Karpas-422 (cell line): ENCODE data around the gene HOXD13. TPM values are rescaled to one million over a fixed set of nuclear protein-coding genes. Genes with fewer than 3 reads are reported as not detected.

ENCODE experiments used
- DNase-seq: peaks from one replicate; pipeline ENCODE4 v3.0.0-alpha.2; 2015
- H2AFZ ChIP-seq: fragments of 200-600 bp; sonication (generic); 2 replicates; pipeline ENCODE4 v1.6.1; 2014; ENCODE audit warnings: antibody characterized with exemption, low read length, mixed read lengths
- H3K27ac ChIP-seq: fragments of 200-600 bp; sonication (generic); 2 replicates; pipeline ENCODE4 v1.5.1; 2014; ENCODE audit warnings: mild to moderate bottlenecking, low read length, moderate library complexity
- H3K27me3 ChIP-seq: fragments of 200-600 bp; sonication (generic); 2 replicates; pipeline ENCODE4 v1.6.1; 2014; ENCODE audit warnings: low read length, mixed read lengths
- H3K36me3 ChIP-seq: fragments of 200-600 bp; sonication (generic); 2 replicates; pipeline ENCODE4 v1.6.1; 2014; ENCODE audit warnings: low read length, mixed read lengths; ENCODE audit not compliant: insufficient read depth
- H3K4me1 ChIP-seq: fragments of 200-600 bp; sonication (generic); 2 replicates; pipeline ENCODE4 v1.6.1; 2014; ENCODE audit warnings: mild to moderate bottlenecking, low read length, mixed read lengths
- H3K4me2 ChIP-seq: fragments of 200-600 bp; sonication (generic); 2 replicates; pipeline ENCODE4 v1.6.1; 2014; ENCODE audit warnings: low read length, low read depth, mild to moderate bottlenecking; ENCODE audit not compliant: poor library complexity, severe bottlenecking
- H3K4me3 ChIP-seq: fragments of 200-600 bp; sonication (generic); 2 replicates; pipeline ENCODE4 v1.5.1; 2014; ENCODE audit warnings: mild to moderate bottlenecking, antibody characterized with exemption, low read length, mixed read lengths
- H3K79me2 ChIP-seq: fragments of 200-600 bp; sonication (generic); 2 replicates; pipeline ENCODE4 v1.6.1; 2014; ENCODE audit warnings: mild to moderate bottlenecking, low read length, mixed read lengths
- H3K9ac ChIP-seq: fragments of 200-600 bp; sonication (generic); 2 replicates; pipeline ENCODE4 v1.6.0; 2014; ENCODE audit warnings: low read length
- H3K9me2 ChIP-seq: fragments of 200-600 bp; sonication (generic), shearing (Covaris generic); replicated peaks from 2 replicates; pipeline ENCODE4 v1.6.0; 2014; ENCODE audit warnings: mild to moderate bottlenecking, low read length, moderate library complexity; ENCODE audit not compliant: insufficient read depth
- H3K9me3 ChIP-seq: fragments of 300-700, 200-600 bp; sonication (generic); 2 replicates; pipeline ENCODE4 v1.6.1; 2014; ENCODE audit warnings: low read length, mixed read lengths
- H4K20me1 ChIP-seq: fragments of 200-600 bp; sonication (generic); 2 replicates; pipeline ENCODE4 v1.6.1; 2014; ENCODE audit warnings: mild to moderate bottlenecking, antibody characterized with exemption, low read length, low read depth; ENCODE audit not compliant: insufficient read depth
- total RNA-seq: library from RNA; depleted of rRNA; stranded (reverse); fragments of >200 nt; shearing (Covaris generic); gene quantifications from 2 replicates; pipeline ENCODE4 v1.2.3, GENCODE V29; 2014; ENCODE audit warnings: low replicate concordance

The HOXD13 gene
- total RNA-seq, 1 experiment from 2014 or later, result not detected

DNA sequence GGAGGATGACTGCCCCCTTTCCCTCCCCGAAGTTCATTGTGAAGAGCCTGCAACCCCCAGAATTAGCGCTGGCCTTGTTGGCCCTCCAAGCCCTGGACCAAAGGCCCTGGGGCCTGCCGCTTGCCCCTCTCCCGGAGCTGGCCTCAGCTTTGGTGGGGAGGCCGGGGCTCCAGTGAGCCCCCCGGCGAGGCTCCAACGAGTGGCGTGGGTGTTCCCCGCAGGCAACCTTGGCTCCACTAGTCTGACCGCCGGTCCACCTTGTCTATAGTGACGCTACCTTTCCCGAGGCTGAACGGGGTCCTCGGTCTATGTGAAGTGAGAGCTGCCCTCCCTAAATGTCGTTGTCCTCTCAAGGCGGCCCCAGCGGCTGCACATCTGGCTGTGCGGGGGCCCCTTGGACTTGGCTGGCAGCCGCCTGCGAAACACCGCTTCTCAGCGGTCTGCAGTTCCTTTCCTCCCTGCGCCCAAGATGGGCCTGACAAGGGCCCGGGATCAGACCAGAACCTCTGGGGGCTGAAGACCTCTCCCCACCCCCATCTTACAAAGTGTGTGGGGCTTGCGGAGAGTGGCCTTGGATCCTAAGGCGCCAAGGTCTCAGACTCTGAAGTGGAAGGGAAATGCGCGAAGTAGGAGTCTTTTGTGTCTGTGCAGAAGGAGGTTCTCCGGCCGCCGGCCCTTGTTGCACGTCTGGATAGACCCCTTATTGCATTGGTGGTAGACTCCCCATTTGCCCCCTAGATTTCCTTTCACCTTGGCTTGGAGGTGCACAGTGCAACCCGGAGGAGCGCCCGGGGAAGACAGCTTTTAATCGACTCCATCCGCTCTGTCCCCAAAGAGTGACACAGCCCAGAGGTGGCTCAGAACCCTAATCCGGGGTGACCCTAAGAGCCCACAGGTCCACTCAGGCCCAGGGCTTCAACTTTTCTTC lies 20.1 kb downstream of the HOXD13 start:
- H3K36me3 ChIP-seq, result no peaks in the 10 kb centered on the region
- H4K20me1 ChIP-seq, result no peaks in the 10 kb centered on the region
- H3K4me3 ChIP-seq, result no peak overlapping the region
- H3K27me3 ChIP-seq, result no peaks in the 10 kb centered on the region
- no peak overlapping the region for H3K27ac ChIP-seq
- peaks cover 10% of the 10 kb centered on the region for H3K4me1 ChIP-seq
- no peak for DNase-seq
- no peak overlapping the region for H3K4me2 ChIP-seq
- H3K9me3 ChIP-seq, result no peaks in the 10 kb centered on the region
- H3K79me2 ChIP-seq, result no peaks in the 10 kb centered on the region
- no peak overlapping the region for H2AFZ ChIP-seq
- H3K9me2 ChIP-seq, result no peaks in the 10 kb centered on the region
- no peak overlapping the region for H3K9ac ChIP-seq

DNA sequence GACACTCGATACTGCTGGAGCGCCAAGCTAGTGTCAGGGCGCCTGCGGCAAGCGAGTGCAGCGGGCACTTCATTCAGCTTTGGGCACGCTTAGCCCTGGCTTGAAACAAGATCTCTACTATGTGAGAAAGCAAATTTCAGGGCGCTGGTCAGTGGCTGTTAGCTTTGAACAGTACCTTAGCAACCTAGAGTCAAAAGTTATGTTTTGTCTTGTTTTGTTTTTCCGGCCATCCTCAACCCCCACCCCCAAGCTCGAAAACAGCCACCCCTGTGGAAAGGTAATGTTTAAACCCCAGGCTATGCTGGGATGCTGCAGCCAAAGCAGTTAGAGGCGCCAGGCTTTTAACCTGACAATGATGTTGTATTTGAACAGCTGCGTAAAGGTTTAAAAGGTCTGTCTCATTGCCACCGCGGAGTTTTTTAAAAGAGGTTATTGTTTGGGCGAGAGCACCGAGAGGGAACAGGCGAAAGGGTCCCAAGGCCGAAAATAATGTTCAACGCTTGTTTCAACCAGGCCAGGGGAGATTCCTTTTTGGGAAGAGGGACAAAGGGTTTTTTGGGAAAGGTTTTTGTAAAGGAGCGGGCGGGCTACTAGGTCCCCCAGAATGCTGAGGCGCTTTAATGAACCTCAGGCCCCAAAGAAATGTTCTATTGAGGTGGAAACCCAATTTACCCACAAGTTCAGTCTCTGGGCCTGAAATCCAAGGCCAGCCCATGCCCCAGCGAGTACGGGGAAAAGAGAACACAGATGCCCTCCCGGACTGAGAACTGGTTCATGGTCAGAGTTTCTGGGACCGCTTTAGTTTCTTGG lies 21.8 kb downstream of the HOXD13 start:
- H3K9me2 ChIP-seq, result no peaks in the 10 kb centered on the region
- H3K27ac ChIP-seq, result no peak overlapping the region
- H3K36me3 ChIP-seq, result no peaks in the 10 kb centered on the region
- no peak overlapping the region for H3K9ac ChIP-seq
- H2AFZ ChIP-seq, result no peak overlapping the region
- H3K9me3 ChIP-seq, result no peaks in the 10 kb centered on the region
- DNase-seq, result no peak
- no peak overlapping the region for H3K4me2 ChIP-seq
- no peaks in the 10 kb centered on the region for H3K79me2 ChIP-seq
- no peaks in the 10 kb centered on the region for H4K20me1 ChIP-seq
- H3K4me3 ChIP-seq, result no peak overlapping the region
- peaks cover 10% of the 10 kb centered on the region for H3K4me1 ChIP-seq
- H3K27me3 ChIP-seq, result no peaks in the 10 kb centered on the region

- Histone ChIP-seq H3K27me3 (no peaks in the 10 kb centered on the region), H3K9ac (no peak overlapping the region), H3K9me3 (no peaks in the 10 kb centered on the region), H4K20me1 (no peaks in the 10 kb centered on the region), H2AFZ (no peak overlapping the region), H3K79me2 (no peaks in the 10 kb centered on the region), H3K27ac (no peak overlapping the region), H3K4me2 (no peak overlapping the region), H3K9me2 (no peaks in the 10 kb centered on the region), H3K36me3 (no peaks in the 10 kb centered on the region), H3K4me3 (no peak overlapping the region), H3K4me1 (peaks cover 10% of the 10 kb centered on the region)
- DNase-seq, result no peak
These were observed 22.6 kb downstream of the HOXD13 start for GRCh38 chr2:176114930-176115625.

DNA sequence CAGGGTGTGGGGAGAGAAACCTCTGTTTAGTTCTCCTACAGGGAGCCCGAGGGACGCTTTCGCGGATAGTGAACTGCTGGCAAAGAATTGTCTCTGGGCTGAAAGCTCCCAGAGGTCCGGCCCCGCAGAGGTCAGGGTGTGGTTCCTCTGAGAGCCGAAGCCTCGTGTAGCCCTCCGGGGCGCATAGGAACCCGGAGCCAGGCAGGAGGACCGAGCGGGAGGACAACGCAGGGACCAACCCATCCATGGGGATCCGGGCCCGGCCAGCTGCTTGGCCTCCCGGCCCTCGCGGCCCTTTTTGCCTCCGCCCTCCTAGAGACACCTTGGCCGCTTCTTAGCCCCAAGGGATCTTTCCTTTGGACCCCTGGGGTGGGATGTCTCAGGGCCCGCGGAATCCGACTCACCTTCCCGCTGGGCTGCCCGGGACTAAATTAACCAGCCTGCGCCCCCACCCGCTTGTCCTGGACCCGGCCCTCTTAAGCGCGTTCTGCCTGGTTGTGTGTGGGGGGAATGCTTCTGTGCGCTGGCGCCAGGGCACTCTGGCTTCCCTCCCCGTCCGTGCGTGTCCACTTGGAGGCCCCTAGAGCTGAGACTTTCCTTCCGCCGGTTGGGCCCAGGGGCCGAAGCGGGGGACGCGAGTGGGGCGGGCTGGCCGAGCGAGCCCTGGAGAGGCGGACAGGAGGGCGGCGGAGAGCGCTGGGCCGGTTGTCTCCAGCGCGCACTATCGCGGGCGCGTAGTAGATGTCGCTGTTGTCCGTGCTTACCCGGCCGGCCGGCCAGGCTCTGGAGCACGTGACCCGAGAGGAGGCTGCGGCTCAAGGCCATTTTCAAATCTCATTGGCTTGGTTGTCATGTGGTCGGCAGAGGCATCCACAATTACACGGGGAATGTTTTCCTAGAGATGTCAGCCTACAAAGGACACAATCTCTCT lies 23.6 kb downstream of the HOXD13 start, which contains the start of gene HOXD10:
Gene HOXD10 (plus strand): TSS at position 896 of the 931 bp plus-strand sequence. CDS start 56 bp downstream, outside the sequence.
- no peak for DNase-seq
- Histone ChIP-seq H3K9ac (no peak within 1 kb of the TSS), H3K4me1 (peaks cover 4% of the 10 kb centered on the region), H4K20me1 (no peaks in the 10 kb centered on the region), H3K4me2 (no peak within 1 kb of the TSS), H3K36me3 (no peaks in the 10 kb centered on the region), H3K4me3 (no peak within 1 kb of the TSS), H3K27me3 (no peaks in the 10 kb centered on the region), H2AFZ (no peak within 1 kb of the TSS), H3K9me3 (no peaks in the 10 kb centered on the region), H3K9me2 (no peaks in the 10 kb centered on the region), H3K79me2 (no peaks in the 10 kb centered on the region), H3K27ac (no peak within 1 kb of the TSS)

- no peak overlapping the region for H3K9ac ChIP-seq
- no peaks in the 10 kb centered on the region for H3K36me3 ChIP-seq
- H2AFZ ChIP-seq, result no peak overlapping the region
- no peaks in the 10 kb centered on the region for H3K9me2 ChIP-seq
- H3K79me2 ChIP-seq, result no peaks in the 10 kb centered on the region
- no peaks in the 10 kb centered on the region for H4K20me1 ChIP-seq
- no peaks in the 10 kb centered on the region for H3K27me3 ChIP-seq
- no peak overlapping the region for H3K4me3 ChIP-seq
- no peak for DNase-seq
- no peaks in the 10 kb centered on the region for H3K4me1 ChIP-seq
- H3K9me3 ChIP-seq, result no peaks in the 10 kb centered on the region
- no peak overlapping the region for H3K4me2 ChIP-seq
- no peak overlapping the region for H3K27ac ChIP-seq
These were observed 24.8 kb downstream of the HOXD13 start for GRCh38 chr2:176117162-176117822.

GRCh38 chr2:176117823-176118371 lies 25.4 kb downstream of the HOXD13 start:
- no peaks in the 10 kb centered on the region for H3K27me3 ChIP-seq

More at GRCh38 chr2:176117823-176118371, 25.4 kb downstream of the HOXD13 start:
- no peaks in the 10 kb centered on the region for H4K20me1 ChIP-seq
- no peaks in the 10 kb centered on the region for H3K4me1 ChIP-seq
- H3K79me2 ChIP-seq, result no peaks in the 10 kb centered on the region
- no peak overlapping the region for H3K4me2 ChIP-seq
- H3K36me3 ChIP-seq, result no peaks in the 10 kb centered on the region
- H2AFZ ChIP-seq, result no peak overlapping the region
- H3K4me3 ChIP-seq, result no peak overlapping the region
- no peaks in the 10 kb centered on the region for H3K9me2 ChIP-seq
- no peak overlapping the region for H3K9ac ChIP-seq
- H3K9me3 ChIP-seq, result no peaks in the 10 kb centered on the region
- H3K27ac ChIP-seq, result no peak overlapping the region
- no peak for DNase-seq
